Measurements from ENCODE around the gene OSBPL6. TPM values are rescaled to one million over a fixed set of nuclear protein-coding genes. Genes with fewer than 3 reads are reported as not detected.

OSBPL6 gene
- total and polyA plus RNA-seq, 11 donors = 1.2 to 9.6 (median 4.2) TPM

DNA sequence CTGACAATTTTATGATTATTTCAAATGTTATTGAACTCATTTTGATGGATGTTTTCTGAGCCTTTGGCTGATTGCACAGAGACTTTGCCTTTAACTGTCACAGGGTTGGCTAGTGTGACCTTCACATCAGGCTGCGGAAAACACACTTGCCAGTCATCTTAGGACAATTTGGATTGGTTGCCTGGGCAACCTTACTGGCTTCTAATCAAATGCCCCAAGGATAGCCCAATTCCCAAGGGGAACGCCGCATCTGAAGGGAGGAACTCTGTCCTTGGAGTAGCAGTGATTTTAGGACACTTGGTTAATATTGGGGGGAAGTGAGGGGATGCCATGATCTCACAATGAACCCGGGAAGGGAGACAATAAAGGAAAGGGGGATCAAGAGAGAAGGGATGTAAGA is 29.5 kb downstream of the OSBPL6 start:
- intact Hi-C loops (cut with DNase I) = no loop called here
- H3K27me3 ChIP-seq = no peaks in the 10 kb centered on the region
- TF ChIP-seq, protein P1, sequence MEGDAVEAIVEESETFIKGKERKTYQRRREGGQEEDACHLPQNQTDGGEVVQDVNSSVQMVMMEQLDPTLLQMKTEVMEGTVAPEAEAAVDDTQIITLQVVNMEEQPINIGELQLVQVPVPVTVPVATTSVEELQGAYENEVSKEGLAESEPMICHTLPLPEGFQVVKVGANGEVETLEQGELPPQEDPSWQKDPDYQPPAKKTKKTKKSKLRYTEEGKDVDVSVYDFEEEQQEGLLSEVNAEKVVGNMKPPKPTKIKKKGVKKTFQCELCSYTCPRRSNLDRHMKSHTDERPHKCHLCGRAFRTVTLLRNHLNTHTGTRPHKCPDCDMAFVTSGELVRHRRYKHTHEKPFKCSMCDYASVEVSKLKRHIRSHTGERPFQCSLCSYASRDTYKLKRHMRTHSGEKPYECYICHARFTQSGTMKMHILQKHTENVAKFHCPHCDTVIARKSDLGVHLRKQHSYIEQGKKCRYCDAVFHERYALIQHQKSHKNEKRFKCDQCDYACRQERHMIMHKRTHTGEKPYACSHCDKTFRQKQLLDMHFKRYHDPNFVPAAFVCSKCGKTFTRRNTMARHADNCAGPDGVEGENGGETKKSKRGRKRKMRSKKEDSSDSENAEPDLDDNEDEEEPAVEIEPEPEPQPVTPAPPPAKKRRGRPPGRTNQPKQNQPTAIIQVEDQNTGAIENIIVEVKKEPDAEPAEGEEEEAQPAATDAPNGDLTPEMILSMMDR (IDR thresholded peaks at IDR 0.05) = no peak
- TF ChIP-seq POLR2A (IDR thresholded peaks at IDR 0.05) = no peak
- no peaks in the 10 kb centered on the region for H3K36me3 ChIP-seq
- peaks cover 0 to 9% (median 0%) of the 10 kb centered on the region in 12 donors for H3K4me1 ChIP-seq
- H3K27ac ChIP-seq = no peak overlapping the region
- no peak for ATAC-seq
- no peak for DNase-seq
- no peak overlapping the region for H3K4me3 ChIP-seq
- WGBS, 4 donors = 70 to 80% (median 73%) methylated on average over 4 of the region's 4 CpGs
- H3K9me3 ChIP-seq = no peaks in the 10 kb centered on the region

DNA sequence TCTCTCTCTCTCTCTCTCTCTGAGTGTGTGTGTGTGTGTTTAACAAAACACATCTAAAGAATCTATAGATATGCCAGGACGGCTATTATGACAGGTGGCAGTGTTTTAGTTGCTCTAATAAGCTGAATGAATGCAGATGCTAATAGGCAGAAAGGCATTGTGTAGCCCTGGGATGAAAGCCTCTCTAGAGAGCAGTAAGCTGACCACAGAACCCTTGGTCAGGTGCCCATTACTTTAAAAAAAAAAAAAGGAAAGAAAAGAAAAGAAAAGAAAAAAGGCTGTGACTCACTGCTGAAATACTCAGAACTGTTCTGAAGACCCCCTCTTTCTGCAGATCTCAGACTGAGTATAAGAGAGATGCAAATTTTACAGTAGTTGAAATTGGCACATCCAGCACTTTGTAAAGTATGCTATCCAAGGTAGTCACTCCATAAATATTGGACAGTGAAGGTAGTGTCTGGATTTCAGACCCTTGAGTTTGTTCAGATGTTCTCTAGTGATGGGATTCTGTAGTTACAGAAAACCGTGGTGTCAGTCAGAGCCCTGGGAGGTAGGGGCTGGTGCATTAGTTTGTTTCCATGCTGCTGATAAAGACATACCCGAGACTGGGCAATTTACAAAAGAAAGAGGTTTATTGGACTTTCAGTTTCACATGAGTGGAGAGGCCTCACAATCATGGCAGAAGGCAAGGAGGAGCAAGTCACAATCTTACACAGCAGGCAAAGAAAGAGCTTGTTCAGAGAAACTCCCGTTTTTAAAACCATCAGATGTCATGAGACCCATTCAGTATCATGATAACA is 30.9 kb downstream of the OSBPL6 start:
- TF ChIP-seq POLR2A (IDR thresholded peaks at IDR 0.05) = no peak
- TF ChIP-seq, protein P1 (IDR thresholded peaks at IDR 0.05) = no peak
- ATAC-seq (no peak), DNase-seq (no peak)
- H3K4me3 ChIP-seq = no peak overlapping the region
- no peaks in the 10 kb centered on the region for H3K9me3 ChIP-seq
- no peaks in the 10 kb centered on the region for H3K27me3 ChIP-seq
- peaks cover 0 to 9% (median 0%) of the 10 kb centered on the region in 12 donors for H3K4me1 ChIP-seq
- intact Hi-C loops (cut with DNase I) = no loop called here
- no peak overlapping the region for H3K27ac ChIP-seq
- no peaks in the 10 kb centered on the region for H3K36me3 ChIP-seq
- 59 to 71% (median 65%) methylated on average over 4 of the region's 4 CpGs for WGBS, 4 donors

DNA sequence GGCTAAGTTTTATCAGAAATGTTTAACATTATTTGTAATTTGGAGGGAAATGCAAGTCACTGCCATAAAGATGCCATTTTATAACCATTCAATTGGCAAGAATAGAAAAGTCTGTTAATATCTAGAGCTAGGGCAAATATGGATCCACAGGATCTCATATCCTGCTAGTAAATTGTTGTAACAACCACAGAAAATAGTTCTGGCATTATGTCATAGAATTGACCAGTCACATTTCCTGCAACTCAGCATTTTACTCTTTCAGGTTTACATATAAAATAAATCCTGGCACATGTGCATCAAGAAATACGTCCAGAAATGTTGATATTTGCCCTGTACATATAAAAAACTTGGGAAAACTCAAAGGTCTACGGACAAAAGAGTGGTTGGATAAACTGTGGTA is 32.9 kb downstream of the OSBPL6 start:
- H3K27me3 ChIP-seq = no peaks in the 10 kb centered on the region
- peaks cover 0 to 9% (median 0%) of the 10 kb centered on the region in 12 donors for H3K4me1 ChIP-seq
- no peak overlapping the region for H3K27ac ChIP-seq
- no peak for ATAC-seq
- no peaks in the 10 kb centered on the region for H3K36me3 ChIP-seq
- TF ChIP-seq, protein P1 (IDR thresholded peaks at IDR 0.05) = no peak
- no peak for TF ChIP-seq POLR2A (IDR thresholded peaks at IDR 0.05)
- no peak overlapping the region for H3K4me3 ChIP-seq
- H3K9me3 ChIP-seq = no peaks in the 10 kb centered on the region
- no peak for DNase-seq
- 72 to 80% (median 76%) methylated on average over 2 of the region's 2 CpGs for WGBS, 4 donors
- intact Hi-C loops (cut with DNase I) = no loop called here

DNA sequence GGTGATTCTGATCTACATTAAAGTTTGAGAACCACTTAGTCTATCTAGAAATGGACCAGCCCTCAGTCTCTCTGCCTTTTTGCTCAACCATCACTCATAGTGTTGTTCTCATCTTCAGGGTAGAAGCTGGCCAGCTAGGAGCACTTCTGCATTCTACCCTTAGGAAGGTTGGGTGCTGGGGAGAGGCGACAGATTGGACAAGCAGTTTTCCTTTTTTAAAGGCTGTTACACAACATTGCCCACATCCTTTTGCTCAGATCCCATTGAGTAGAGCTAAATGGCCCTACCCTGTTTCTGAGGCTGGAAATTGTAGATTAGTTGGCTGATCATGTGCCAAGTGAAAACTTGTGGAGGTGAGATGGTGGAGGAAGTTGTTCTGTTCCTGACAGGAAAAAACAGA is 35.6 kb downstream of the OSBPL6 start:
- TF ChIP-seq, protein P1 (IDR thresholded peaks at IDR 0.05) = no peak
- no peak for TF ChIP-seq POLR2A (IDR thresholded peaks at IDR 0.05)
- Histone ChIP-seq H3K9me3 (no peaks in the 10 kb centered on the region), H3K36me3 (no peaks in the 10 kb centered on the region), H3K27me3 (no peaks in the 10 kb centered on the region), H3K4me1 (peaks cover 0 to 5% (median 0%) of the 10 kb centered on the region in 12 donors), H3K4me3 (no peak overlapping the region), H3K27ac (no peak overlapping the region)
- 77 to 89% (median 83%) methylated on average over 1 of the region's 1 CpG for WGBS, 4 donors
- DNase-seq (no peak), ATAC-seq (peak in 3 of 4 donors; percentile 16 to 71 (median 42))
- intact Hi-C loops (cut with DNase I) = no loop called here

All from heart left ventricle (tissue), 16 donors.